ENCODE measurements around the gene PACSIN1.

- TF ChIP-seq POLR2AphosphoS5 (IDR thresholded peaks at IDR 0.05; ENCODE audit: low read length), result no peak
- no peak for TF ChIP-seq HDAC6 (IDR thresholded peaks at IDR 0.05; ENCODE audit: unreplicated experiment)
- TF ChIP-seq CTCF (IDR thresholded peaks at IDR 0.05 in 2 of 3, conservative IDR thresholded peaks at IDR 0.05 in 1 of 3; ENCODE audit: control insufficient read depth in 2 of 3, extremely low read depth in 1 of 3, insufficient read depth in 1 of 3, low read depth in 3 of 3, low read length in 3 of 3), result no peak
- TF ChIP-seq BCL11A (IDR thresholded peaks at IDR 0.05; ENCODE audit: low read depth, low read length), result no peak
These were observed 112.8 kb downstream of the PACSIN1 start for GRCh38 chr6:34578445-34579262.

All from GM12878 (cell line).